Transverse colon (tissue), 4 donors: Measurements from ENCODE around the gene ALPP. TPM values are rescaled to one million over a fixed set of nuclear protein-coding genes. Genes with fewer than 3 reads are reported as not detected.
"Not testable (repeated sequence)": the region's sequence is repeated elsewhere in the genome, so short reads cannot be mapped to it uniquely, and the experiment has no call there.

Experiments used
- DNase-seq: peaks from one replicate; pipeline ENCODE4 v3.0.0-alpha.2; 2019
- H3K27ac ChIP-seq, 4 donors: fragments of 200-600 bp; sonication (generic); 2 replicates each; pipeline ENCODE4 v1.5.1; 2016 to 2018; ENCODE audit warnings: inconsistent platforms in 4 of 4
- H3K27me3 ChIP-seq: fragments of 200-600 bp; sonication (generic); 2 replicates; pipeline ENCODE4 v1.5.1; 2017; ENCODE audit warnings: inconsistent platforms
- H3K36me3 ChIP-seq, 4 donors: fragments of 200-600 bp; sonication (generic); 2 replicates each; pipeline ENCODE4 v1.5.1; 2017 to 2019; ENCODE audit warnings: inconsistent platforms in 4 of 4
- H3K4me1 ChIP-seq, 4 donors: fragments of 200-600 bp; sonication (generic); 2 replicates each; pipeline ENCODE4 v1.5.1; 2017 to 2020; ENCODE audit warnings: inconsistent platforms in 4 of 4
- H3K4me3 ChIP-seq, 4 donors: fragments of 200-600 bp; sonication (generic); 1 replicate in 1 of 4; 2 replicates in 3 of 4; pipeline versions ENCODE4 v1.5.1 to v1.6.1; 2017 to 2019; ENCODE audit warnings: inconsistent platforms in 4 of 4
- H3K9me3 ChIP-seq, 2 donors: fragments of 200-600 bp; sonication (generic); 2 replicates each; pipeline ENCODE4 v1.5.1; 2017 to 2019; ENCODE audit warnings: inconsistent platforms in 2 of 2
- CTCF ChIP-seq, 5 experiments: fragments of 200-600 bp in 3 of 5; fragments of 450-650 bp in 2 of 5; sonication (generic) in 3 of 5; IDR thresholded peaks; 1 replicate in 2 of 5; 2 replicates in 3 of 5; pipeline ENCODE4 v1.5.1; 2016 to 2017; ENCODE audit warnings: antibody characterized with exemption in 5 of 5, inconsistent platforms in 3 of 5, mild to moderate bottlenecking in 2 of 5, moderate library complexity in 1 of 5
- EP300 ChIP-seq: sonication (generic); formaldehyde crosslinking; IDR thresholded peaks from one replicate; pipeline ENCODE4 v1.6.1; 2017; ENCODE audit warnings: antibody characterized with exemption, low read depth
- POLR2A ChIP-seq: fragments of 450-650 bp; IDR thresholded peaks from one replicate; pipeline ENCODE4 v1.6.1; 2016; ENCODE audit warnings: antibody characterized with exemption, mild to moderate bottlenecking, moderate library complexity
- POLR2AphosphoS5 ChIP-seq, 3 donors: sonication (generic); formaldehyde crosslinking; IDR thresholded peaks; one replicate each; pipeline ENCODE4 v1.6.1; 2016; ENCODE audit warnings: antibody characterized with exemption in 3 of 3
- WGBS, 2 donors: methylation state at CpG; one replicate each; pipeline ENCODE4 v1.1.5; 2018; ENCODE audit warnings: low coverage in 1 of 2; 5-methylcytosine and 5-hydroxymethylcytosine counted together
- in situ Hi-C, 4 donors: fragments of 200-750 bp; cut with MboI; loops; one replicate each; pipeline versions ENCODE4 v1.15.0 to v1.15.1; 2017; ENCODE audit warnings: low sequenced_read_pairs in 3 of 4, low pct_ligation_motif_present in 1 of 4, low pct_unique_long_range_greater_than_20kb in 1 of 4
- intact Hi-C: fragments of 100-400 bp; cut with DNase I; formaldehyde crosslinking; loops from one replicate; pipeline ENCODE4 v1.15.1; 2023; ENCODE audit warnings: low total_unique reads
- total RNA-seq, 4 donors: library from RNA; depleted of rRNA; stranded (reverse); fragments of >200 nt; gene quantifications; one replicate each; pipeline ENCODE4 v1.1.0, GENCODE V29; 2016

ALPP gene
- total RNA-seq, 4 donors from 2014 or later: not detected

DNA sequence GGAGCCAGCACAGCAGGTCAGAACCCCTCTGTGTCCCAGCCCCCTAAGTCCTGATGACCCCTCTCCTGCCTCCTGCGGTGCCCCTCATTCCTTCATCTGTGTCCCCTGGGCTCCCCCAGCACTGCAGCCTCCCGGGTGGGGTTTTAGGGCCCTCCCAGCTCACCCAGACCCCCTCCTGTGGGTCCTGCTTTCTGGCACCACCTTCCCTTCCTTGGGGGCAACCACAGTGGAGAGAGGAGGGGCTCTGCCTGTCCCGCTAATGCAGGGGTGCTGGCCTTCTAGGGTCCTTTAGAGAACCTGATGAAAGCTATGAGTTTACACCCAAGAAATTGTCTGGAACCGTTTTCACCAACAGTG lies 42.7 kb upstream of the ALPP start:
- DNase-seq: peak; percentile 4
- WGBS, 2 donors: 94% methylated on average over 4 of the region's 4 CpGs; no CpG with 5 or more reads in 1 of the 2 donors
- no peaks in the 10 kb centered on the region for H3K9me3 ChIP-seq
- in situ Hi-C loops: no loop called here
- H3K4me1 ChIP-seq: no peaks in the 10 kb centered on the region
- intact Hi-C loops: no loop called here
- no peak overlapping the region for H3K4me3 ChIP-seq
- TF ChIP-seq POLR2A: no peak
- TF ChIP-seq CTCF (IDR thresholded peaks at IDR 0.05): no peak
- no peak for TF ChIP-seq EP300
- TF ChIP-seq POLR2AphosphoS5 (IDR thresholded peaks at IDR 0.05): no peak
- no peaks in the 10 kb centered on the region for H3K36me3 ChIP-seq
- no peaks in the 10 kb centered on the region for H3K27me3 ChIP-seq
- no peak overlapping the region for H3K27ac ChIP-seq

DNA sequence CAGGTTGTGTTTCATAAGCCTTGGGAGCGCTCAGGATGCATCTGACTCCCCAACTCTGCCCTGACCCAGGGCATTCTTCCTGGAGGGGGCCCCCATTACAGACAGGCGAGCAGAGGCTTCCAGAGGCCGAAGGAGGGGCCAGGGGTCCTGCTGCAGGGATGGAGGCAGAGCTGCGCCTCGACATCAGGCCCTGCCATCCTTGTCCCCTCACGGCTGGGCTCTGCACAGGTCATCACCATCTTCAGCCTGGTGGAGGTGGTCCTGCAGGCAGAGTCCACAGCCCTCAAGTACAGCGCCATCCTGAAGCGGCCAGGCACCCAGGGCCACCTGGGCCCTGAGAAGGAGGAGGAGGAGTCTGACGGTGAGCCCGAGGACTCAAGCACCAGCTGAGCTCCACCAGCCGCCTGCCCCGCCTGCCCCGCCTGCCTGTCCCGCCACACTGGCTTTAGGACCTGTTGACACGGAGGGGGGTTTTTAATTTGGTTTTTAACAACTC lies 42.3 kb upstream of the ALPP start:
- in situ Hi-C loops (no loop called here), intact Hi-C loops (no loop called here)
- Histone ChIP-seq H3K36me3 (no peaks in the 10 kb centered on the region), H3K4me3 (no peak overlapping the region), H3K9me3 (no peaks in the 10 kb centered on the region), H3K27me3 (no peaks in the 10 kb centered on the region), H3K27ac (no peak overlapping the region), H3K4me1 (no peaks in the 10 kb centered on the region)
- TF ChIP-seq POLR2AphosphoS5 (IDR thresholded peaks at IDR 0.05): no peak
- peak; percentile 4 for DNase-seq
- 92% methylated on average over 15 of the region's 15 CpGs; no CpG with 5 or more reads in 1 of the 2 donors for WGBS, 2 donors

DNA sequence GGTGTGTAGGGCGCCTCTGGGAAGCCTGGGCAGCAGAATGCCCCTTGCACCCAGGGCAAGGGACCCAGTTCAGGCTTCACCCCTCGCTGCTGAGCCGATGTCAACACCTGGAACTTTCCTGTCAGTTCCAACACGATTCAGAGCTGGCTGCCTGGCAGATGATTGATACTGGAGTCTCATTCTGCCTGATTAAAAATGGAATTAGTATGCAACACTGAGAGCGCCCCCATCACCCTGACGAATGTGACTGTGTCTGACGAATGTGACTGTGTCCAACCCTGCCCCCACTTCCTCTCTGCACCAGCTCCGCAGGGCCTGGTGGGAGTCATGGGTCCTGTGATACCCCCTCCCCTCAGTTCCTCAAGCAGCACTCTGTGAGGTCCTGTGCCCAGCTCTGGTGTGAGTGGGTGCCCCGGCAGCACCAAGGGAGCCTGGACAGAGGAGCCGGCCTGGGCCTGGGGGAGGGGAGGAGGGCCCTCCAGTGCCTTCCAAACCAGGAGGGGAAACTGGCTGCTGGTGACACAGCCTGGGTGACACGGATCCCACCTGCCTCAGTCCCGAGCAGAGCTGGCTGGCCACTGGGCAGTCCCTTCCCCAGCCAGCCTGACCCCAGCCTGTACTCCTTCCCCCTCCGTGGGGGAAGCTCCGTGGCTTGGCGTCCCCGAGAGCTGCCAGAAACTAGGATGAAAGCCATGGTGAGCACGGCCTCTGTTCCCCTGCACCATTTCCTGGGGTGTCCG lies 41.4 kb upstream of the ALPP start:
- Histone ChIP-seq H3K9me3 (no peaks in the 10 kb centered on the region), H3K27me3 (no peaks in the 10 kb centered on the region), H3K36me3 (no peaks in the 10 kb centered on the region), H3K4me1 (no peaks in the 10 kb centered on the region), H3K27ac (no peak overlapping the region), H3K4me3 (no peak overlapping the region)
- TF ChIP-seq CTCF (IDR thresholded peaks at IDR 0.05): no peak
- no peak for TF ChIP-seq POLR2A
- no peak for TF ChIP-seq POLR2AphosphoS5 (IDR thresholded peaks at IDR 0.05)
- no peak for TF ChIP-seq EP300
- in situ Hi-C loops: no loop called here
- WGBS, 2 donors: 86 to 100% methylated on average over 1 to 15 of the region's 18 CpGs
- intact Hi-C loops: no loop called here
- no peak for DNase-seq

GRCh38 chr2:232338094-232338758 lies 40.3 kb upstream of the ALPP start:
- not testable (repeated sequence) for H3K4me3 ChIP-seq
- WGBS, 2 donors: 83% methylated on average over 10 of the region's 16 CpGs; no CpG with 5 or more reads in 1 of the 2 donors

GRCh38 chr2:232338759-232339106 lies 39.8 kb upstream of the ALPP start:
- intact Hi-C loops (no loop called here), in situ Hi-C loops (no loop called here)
- TF ChIP-seq EP300 (no peak), POLR2AphosphoS5 (IDR thresholded peaks at IDR 0.05) (no peak), POLR2A (no peak), CTCF (IDR thresholded peaks at IDR 0.05) (no peak)

More at GRCh38 chr2:232338094-232338758, 40.3 kb upstream of the ALPP start:
- H3K27me3 ChIP-seq, H3K27ac ChIP-seq, H3K36me3 ChIP-seq, H3K9me3 ChIP-seq, in situ Hi-C loops, DNase-seq, intact Hi-C loops, H3K4me1 ChIP-seq: not testable (repeated sequence)

More at GRCh38 chr2:232338759-232339106, 39.8 kb upstream of the ALPP start:
- DNase-seq: no peak
- H3K4me1 ChIP-seq: no peaks in the 10 kb centered on the region
- H3K27ac ChIP-seq: no peak overlapping the region
- 96% methylated on average over 7 of the region's 7 CpGs; no CpG with 5 or more reads in 1 of the 2 donors for WGBS, 2 donors
- H3K27me3 ChIP-seq: no peaks in the 10 kb centered on the region
- no peak overlapping the region for H3K4me3 ChIP-seq
- no peaks in the 10 kb centered on the region for H3K9me3 ChIP-seq
- no peaks in the 10 kb centered on the region for H3K36me3 ChIP-seq
